SK-N-SH (cell line): ENCODE data around the gene PKN2. TPM values are rescaled to one million over a fixed set of nuclear protein-coding genes. Genes with fewer than 3 reads are reported as not detected.
A peak's percentile ranks its signal among the peaks of the same experiment; 100 is the strongest.

Experiments used
- CTCF ChIA-PET: fragments of 300-600, 350-600 bp; formaldehyde crosslinking; extraction: SDS; loops from one replicate; lab custom pipeline; 2021; lab: Yijun Ruan, JAX
- POLR2A ChIA-PET: fragments of 350-600 bp; sonication (Branson Sonifier 250); formaldehyde crosslinking; extraction: SDS; loops from one replicate; lab custom pipeline; 2020; ENCODE audit warnings: antibody characterized with exemption, inconsistent platforms; lab: Yijun Ruan, JAX
- DNase-seq: peaks from one replicate; pipeline ENCODE4 v3.0.0; 2012
- H2AFZ ChIP-seq: fragments of 200-600 bp; sonication (generic); 2 replicates; pipeline ENCODE4 v1.8.1; 2016; ENCODE audit warnings: antibody characterized with exemption, mild to moderate bottlenecking, low read depth
- H3F3A ChIP-seq: fragments of 200-600 bp; sonication (generic); replicated peaks from 2 replicates; pipeline ENCODE3; 2016; ENCODE audit warnings: antibody characterized with exemption, mild to moderate bottlenecking; ENCODE audit not compliant: insufficient read depth
- H3K27ac ChIP-seq, 2 experiments: fragments of 200-500 bp in 1 of 2; fragments of 200-600 bp in 1 of 2; sonication (Bioruptor generic) in 1 of 2; sonication (generic), shearing (Covaris generic) in 1 of 2; 2 replicates each; pipeline versions ENCODE4 v1.5.1 to v1.6.1; 2014 to 2016; ENCODE audit warnings: low read depth in 2 of 2, inconsistent platforms in 1 of 2, low read length in 1 of 2, mild to moderate bottlenecking in 1 of 2, mixed read lengths in 1 of 2
- H3K27me3 ChIP-seq: fragments of 200-600 bp; sonication (generic), shearing (Covaris generic); 2 replicates; pipeline ENCODE4 v1.6.1; 2016; ENCODE audit warnings: mixed run types; ENCODE audit not compliant: insufficient read depth
- H3K36me3 ChIP-seq, 2 experiments: fragments of 200-500 bp in 1 of 2; fragments of 200-600 bp in 1 of 2; sonication (Bioruptor generic) in 1 of 2; sonication (generic) in 1 of 2; replicated peaks in 1 of 2; 2 replicates each; pipeline versions ENCODE3 to v1.5.1; 2014 to 2016; ENCODE audit warnings: low read length in 1 of 2, mild to moderate bottlenecking in 1 of 2; ENCODE audit not compliant: insufficient read depth in 2 of 2, control insufficient read depth in 1 of 2
- H3K4me1 ChIP-seq, 2 experiments: fragments of 200-500 bp in 1 of 2; fragments of 200-600 bp in 1 of 2; sonication (Bioruptor generic) in 1 of 2; sonication (generic), shearing (Covaris generic) in 1 of 2; 2 replicates each; pipeline versions ENCODE4 v1.5.1 to v1.6.1; 2014 to 2016; ENCODE audit warnings: low read depth in 1 of 2, low read length in 1 of 2, mixed run types in 1 of 2; ENCODE audit not compliant: insufficient read depth in 2 of 2, control insufficient read depth in 1 of 2
- H3K4me2 ChIP-seq: fragments of 200-600 bp; sonication (generic), shearing (Covaris generic); 2 replicates; pipeline ENCODE4 v1.6.1; 2017; ENCODE audit warnings: mixed run types
- H3K4me3 ChIP-seq, 2 experiments: fragments of 200-500 bp in 1 of 2; fragments of 200-600 bp in 1 of 2; sonication (Bioruptor generic) in 1 of 2; sonication (generic), shearing (Covaris generic) in 1 of 2; 2 replicates each; pipeline versions ENCODE4 v1.5.1 to v1.8.1; 2014 to 2016; ENCODE audit warnings: low read depth in 2 of 2, inconsistent platforms in 1 of 2, low read length in 1 of 2, mild to moderate bottlenecking in 1 of 2, mixed read lengths in 1 of 2, moderate library complexity in 1 of 2
- H3K79me2 ChIP-seq: fragments of 200-600 bp; sonication (generic); 2 replicates; pipeline ENCODE4 v1.8.1; 2017; ENCODE audit warnings: mild to moderate bottlenecking; ENCODE audit not compliant: insufficient read depth
- H3K9ac ChIP-seq: fragments of 200-600 bp; sonication (generic); 2 replicates; pipeline ENCODE4 v1.6.1; 2017; ENCODE audit warnings: mixed run types
- H3K9me2 ChIP-seq: fragments of 200-600 bp; sonication (generic); 2 replicates; pipeline ENCODE4 v1.6.1; 2017; ENCODE audit warnings: mixed run types
- H3K9me3 ChIP-seq: fragments of 200-600 bp; sonication (generic); 2 replicates; pipeline ENCODE4 v1.6.1; 2017; ENCODE audit warnings: mixed run types, mild to moderate bottlenecking, moderate library complexity
- H4K20me1 ChIP-seq: fragments of 200-600 bp; sonication (generic); 2 replicates; pipeline ENCODE4 v1.6.1; 2017; ENCODE audit warnings: mild to moderate bottlenecking, mixed run types; ENCODE audit not compliant: insufficient read depth
- CHD2 ChIP-seq: fragments of 150-350 bp; IDR thresholded peaks from 2 replicates; pipeline ENCODE4 v1.6.1; 2018; ENCODE audit warnings: low read length; ENCODE audit not compliant: partially characterized antibody
- EP300 ChIP-seq, 2 experiments: IDR thresholded peaks; 2 replicates each; pipeline versions ENCODE4 v1.4.0 to v1.6.1; 2012; ENCODE audit warnings: borderline replicate concordance in 1 of 2, low read depth in 1 of 2, low read length in 1 of 2
- EZH2phosphoT487 ChIP-seq: fragments of 200-600 bp; sonication (generic); IDR thresholded peaks from 2 replicates; pipeline ENCODE4 v1.6.1; 2017; ENCODE audit warnings: low read depth, mixed run types, mild to moderate bottlenecking, antibody characterized with exemption, moderate library complexity, borderline replicate concordance
- FOXM1 ChIP-seq: IDR thresholded peaks from 2 replicates; pipeline ENCODE4 v1.4.0; 2012; ENCODE audit warnings: low read depth, mild to moderate bottlenecking
- GABPA ChIP-seq: IDR thresholded peaks from 2 replicates; pipeline ENCODE4 v1.4.0; 2012; ENCODE audit warnings: low read depth, mild to moderate bottlenecking
- IRF3 ChIP-seq: fragments of 150-350 bp; IDR thresholded peaks from 2 replicates; pipeline ENCODE4 v1.6.1; 2016; ENCODE audit warnings: mild to moderate bottlenecking, low read depth, low read length
- MAX ChIP-seq: IDR thresholded peaks from 2 replicates; pipeline ENCODE4 v1.4.0; 2012; ENCODE audit warnings: low read depth
- NFIC ChIP-seq: IDR thresholded peaks from 2 replicates; pipeline ENCODE4 v1.4.0; 2012; ENCODE audit warnings: borderline replicate concordance
- NRF1 ChIP-seq: IDR thresholded peaks from 2 replicates; pipeline ENCODE4 v1.6.1; 2012; ENCODE audit warnings: low read depth, mild to moderate bottlenecking, low read length
- PBX3 ChIP-seq: IDR thresholded peaks from 2 replicates; pipeline ENCODE4; 2012
- POLR2AphosphoS5 ChIP-seq: IDR thresholded peaks from 2 replicates; pipeline ENCODE4 v1.6.1; 2012; ENCODE audit warnings: low read depth, low read length
- RAD21 ChIP-seq: IDR thresholded peaks from 2 replicates; pipeline ENCODE4 v1.6.1; 2012; ENCODE audit warnings: mild to moderate bottlenecking, low read length
- RXRA ChIP-seq: IDR thresholded peaks from 2 replicates; pipeline ENCODE4 v1.4.0; 2012; ENCODE audit warnings: low read depth, mild to moderate bottlenecking, borderline replicate concordance
- SMC3 ChIP-seq: IDR thresholded peaks from 2 replicates; pipeline ENCODE4 v1.6.1; 2012; ENCODE audit warnings: low read depth, low read length, improper control_type of control experiment
- TCF12 ChIP-seq: IDR thresholded peaks from 2 replicates; pipeline ENCODE4 v1.4.0; 2012
- YY1 ChIP-seq: IDR thresholded peaks from 2 replicates; pipeline ENCODE4 v1.4.0; 2012; ENCODE audit warnings: low read depth, mild to moderate bottlenecking
- WGBS: methylation state at CpG from one replicate; pipeline ENCODE4 v1.1.6; 2017; ENCODE audit warnings: low lambda C conversion rate; 5-methylcytosine and 5-hydroxymethylcytosine counted together
- polyA plus RNA-seq, 3 experiments: library from polyadenylated mRNA; depleted of rRNA; stranded (reverse); fragments of >200 nt; gene quantifications; 2 replicates each; pipeline ENCODE4 v1.2.3, GENCODE V29; 2012
- TF ChIP-seq, protein P1 (sequence below): IDR thresholded peaks from 2 replicates; pipeline ENCODE4 v1.4.0; 2012; ENCODE audit warnings: low read depth, borderline replicate concordance
- TF ChIP-seq, protein P2 (sequence below): IDR thresholded peaks from 2 replicates; pipeline ENCODE4 v1.6.1; 2012; ENCODE audit warnings: mild to moderate bottlenecking, low read depth, low read length, moderate library complexity

Gene PKN2
- polyA plus RNA-seq, 1 of the 3 experiments (the other 2 are of a cell fraction), result 6.8 TPM

- ChIA-PET POLR2A (no interaction called here), CTCF (no interaction called here)
- H3K4me3 ChIP-seq, result no peak overlapping the region
- H4K20me1 ChIP-seq, result no peaks in the 10 kb centered on the region
- 93% methylated on average over 5 of the region's 5 CpGs for WGBS
- no peak overlapping the region for H3K4me2 ChIP-seq
- DNase-seq, result no peak
- no peaks in the 10 kb centered on the region for H3K27me3 ChIP-seq
- 0 out of 4 replicates have a peak, but pooled peaks cover 0 to 6% of the 10 kb centered on the region in 2 experiments for H3K4me1 ChIP-seq
- H2AFZ ChIP-seq, result no peak overlapping the region
- peaks cover 15% of the 10 kb centered on the region for H3F3A ChIP-seq
- peaks cover 48 to 71% of the 10 kb centered on the region in 2 experiments for H3K36me3 ChIP-seq
- peak overlapping the region in 1 of 2 experiments; percentile 62; a peak in 2 of 4 replicates for H3K27ac ChIP-seq
- no peaks in the 10 kb centered on the region for H3K79me2 ChIP-seq
- H3K9ac ChIP-seq, result no peak overlapping the region
- H3K9me2 ChIP-seq, result no peaks in the 10 kb centered on the region
- no peak for TF ChIP-seq FOXM1
- TF ChIP-seq, protein P1, sequence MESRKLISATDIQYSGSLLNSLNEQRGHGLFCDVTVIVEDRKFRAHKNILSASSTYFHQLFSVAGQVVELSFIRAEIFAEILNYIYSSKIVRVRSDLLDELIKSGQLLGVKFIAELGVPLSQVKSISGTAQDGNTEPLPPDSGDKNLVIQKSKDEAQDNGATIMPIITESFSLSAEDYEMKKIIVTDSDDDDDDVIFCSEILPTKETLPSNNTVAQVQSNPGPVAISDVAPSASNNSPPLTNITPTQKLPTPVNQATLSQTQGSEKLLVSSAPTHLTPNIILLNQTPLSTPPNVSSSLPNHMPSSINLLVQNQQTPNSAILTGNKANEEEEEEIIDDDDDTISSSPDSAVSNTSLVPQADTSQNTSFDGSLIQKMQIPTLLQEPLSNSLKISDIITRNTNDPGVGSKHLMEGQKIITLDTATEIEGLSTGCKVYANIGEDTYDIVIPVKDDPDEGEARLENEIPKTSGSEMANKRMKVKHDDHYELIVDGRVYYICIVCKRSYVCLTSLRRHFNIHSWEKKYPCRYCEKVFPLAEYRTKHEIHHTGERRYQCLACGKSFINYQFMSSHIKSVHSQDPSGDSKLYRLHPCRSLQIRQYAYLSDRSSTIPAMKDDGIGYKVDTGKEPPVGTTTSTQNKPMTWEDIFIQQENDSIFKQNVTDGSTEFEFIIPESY, result no peak
- TF ChIP-seq POLR2AphosphoS5, result no peak
- no peak for TF ChIP-seq EZH2phosphoT487
- no peak for TF ChIP-seq SMC3
- no peak for TF ChIP-seq IRF3
- no peak for TF ChIP-seq CHD2
- peaks cover 5% of the 10 kb centered on the region; the same call in 1 of the 2 replicates for H3K9me3 ChIP-seq
Observed at GRCh38 chr1:88803444-88803843, 119.4 kb downstream of the PKN2 start.

DNA sequence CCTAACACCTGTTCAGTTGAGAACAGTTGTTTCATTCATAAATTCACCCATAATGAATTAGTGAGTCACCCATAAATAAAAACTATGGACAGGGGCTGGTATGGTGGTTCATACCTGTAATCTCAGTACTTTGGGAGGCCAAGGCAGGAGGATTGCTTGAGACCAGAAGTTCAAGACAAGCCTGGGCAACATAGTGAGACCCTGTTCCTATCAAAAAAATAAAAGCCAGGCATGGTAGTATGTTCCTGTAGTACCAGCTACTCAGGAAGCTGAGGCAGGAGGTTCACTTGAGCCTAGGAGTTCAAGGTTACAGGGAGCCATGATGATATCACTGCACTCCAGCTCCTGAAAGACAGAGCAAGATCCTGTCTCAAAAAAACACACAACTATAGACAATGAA, 128.3 kb downstream of the PKN2 start:
- H3K4me1 ChIP-seq, result no peaks in the 10 kb centered on the region
- peaks cover 40 to 69% of the 10 kb centered on the region in 2 experiments for H3K36me3 ChIP-seq
- no peaks in the 10 kb centered on the region for H3K9me2 ChIP-seq
- H3K79me2 ChIP-seq, result no peaks in the 10 kb centered on the region; the same call in 1 of the 2 replicates
- H3K4me2 ChIP-seq, result no peak overlapping the region
- no peak for DNase-seq
- H3K27me3 ChIP-seq, result no peaks in the 10 kb centered on the region
- H3F3A ChIP-seq, result no peaks in the 10 kb centered on the region
- no peak overlapping the region for H3K4me3 ChIP-seq
- ChIA-PET CTCF (no interaction called here), POLR2A (no interaction called here)
- H2AFZ ChIP-seq, result no peak overlapping the region
- no peaks in the 10 kb centered on the region for H3K9me3 ChIP-seq
- H4K20me1 ChIP-seq, result no peaks in the 10 kb centered on the region
- TF ChIP-seq FOXM1 (no peak), MAX (no peak), NRF1 (no peak), RXRA (no peak), TCF12 (no peak), GABPA (no peak), NFIC (no peak), PBX3 (no peak), EP300 (IDR thresholded peaks at IDR 0.05; ENCODE audit: borderline replicate concordance in 1 of 2, low read depth in 1 of 2, low read length in 1 of 2) (no peak), RAD21 (no peak), YY1 (no peak)
- TF ChIP-seq, protein P2, sequence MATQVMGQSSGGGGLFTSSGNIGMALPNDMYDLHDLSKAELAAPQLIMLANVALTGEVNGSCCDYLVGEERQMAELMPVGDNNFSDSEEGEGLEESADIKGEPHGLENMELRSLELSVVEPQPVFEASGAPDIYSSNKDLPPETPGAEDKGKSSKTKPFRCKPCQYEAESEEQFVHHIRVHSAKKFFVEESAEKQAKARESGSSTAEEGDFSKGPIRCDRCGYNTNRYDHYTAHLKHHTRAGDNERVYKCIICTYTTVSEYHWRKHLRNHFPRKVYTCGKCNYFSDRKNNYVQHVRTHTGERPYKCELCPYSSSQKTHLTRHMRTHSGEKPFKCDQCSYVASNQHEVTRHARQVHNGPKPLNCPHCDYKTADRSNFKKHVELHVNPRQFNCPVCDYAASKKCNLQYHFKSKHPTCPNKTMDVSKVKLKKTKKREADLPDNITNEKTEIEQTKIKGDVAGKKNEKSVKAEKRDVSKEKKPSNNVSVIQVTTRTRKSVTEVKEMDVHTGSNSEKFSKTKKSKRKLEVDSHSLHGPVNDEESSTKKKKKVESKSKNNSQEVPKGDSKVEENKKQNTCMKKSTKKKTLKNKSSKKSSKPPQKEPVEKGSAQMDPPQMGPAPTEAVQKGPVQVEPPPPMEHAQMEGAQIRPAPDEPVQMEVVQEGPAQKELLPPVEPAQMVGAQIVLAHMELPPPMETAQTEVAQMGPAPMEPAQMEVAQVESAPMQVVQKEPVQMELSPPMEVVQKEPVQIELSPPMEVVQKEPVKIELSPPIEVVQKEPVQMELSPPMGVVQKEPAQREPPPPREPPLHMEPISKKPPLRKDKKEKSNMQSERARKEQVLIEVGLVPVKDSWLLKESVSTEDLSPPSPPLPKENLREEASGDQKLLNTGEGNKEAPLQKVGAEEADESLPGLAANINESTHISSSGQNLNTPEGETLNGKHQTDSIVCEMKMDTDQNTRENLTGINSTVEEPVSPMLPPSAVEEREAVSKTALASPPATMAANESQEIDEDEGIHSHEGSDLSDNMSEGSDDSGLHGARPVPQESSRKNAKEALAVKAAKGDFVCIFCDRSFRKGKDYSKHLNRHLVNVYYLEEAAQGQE, result no peak
- TF ChIP-seq, protein P1, result no peak
- no peak overlapping the region for H3K27ac ChIP-seq
- H3K9ac ChIP-seq, result no peak overlapping the region
